Measurements from ENCODE around the gene RCOR3.

DNA sequence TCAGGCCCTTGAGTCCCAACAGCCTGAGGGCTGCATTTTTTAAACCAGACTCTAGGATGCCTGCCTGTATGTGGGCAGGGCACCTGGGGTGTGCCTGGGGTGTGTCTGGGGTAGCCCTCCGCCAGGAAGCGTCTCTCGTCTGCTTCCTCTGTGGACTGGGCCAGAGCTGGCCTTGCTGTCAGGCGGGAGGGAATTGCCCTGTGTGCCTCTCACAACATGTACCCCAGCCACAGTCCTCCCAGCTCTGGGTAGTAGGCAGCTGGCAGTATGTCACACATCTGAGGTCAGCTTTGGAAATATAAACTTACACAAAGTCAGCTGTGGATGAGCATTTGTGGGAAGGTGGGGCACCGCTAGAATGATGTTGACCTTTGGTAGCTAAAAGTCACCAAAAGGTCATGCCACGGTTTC lies 80.5 kb downstream of the RCOR3 start:
- TF ChIP-seq, protein P1, sequence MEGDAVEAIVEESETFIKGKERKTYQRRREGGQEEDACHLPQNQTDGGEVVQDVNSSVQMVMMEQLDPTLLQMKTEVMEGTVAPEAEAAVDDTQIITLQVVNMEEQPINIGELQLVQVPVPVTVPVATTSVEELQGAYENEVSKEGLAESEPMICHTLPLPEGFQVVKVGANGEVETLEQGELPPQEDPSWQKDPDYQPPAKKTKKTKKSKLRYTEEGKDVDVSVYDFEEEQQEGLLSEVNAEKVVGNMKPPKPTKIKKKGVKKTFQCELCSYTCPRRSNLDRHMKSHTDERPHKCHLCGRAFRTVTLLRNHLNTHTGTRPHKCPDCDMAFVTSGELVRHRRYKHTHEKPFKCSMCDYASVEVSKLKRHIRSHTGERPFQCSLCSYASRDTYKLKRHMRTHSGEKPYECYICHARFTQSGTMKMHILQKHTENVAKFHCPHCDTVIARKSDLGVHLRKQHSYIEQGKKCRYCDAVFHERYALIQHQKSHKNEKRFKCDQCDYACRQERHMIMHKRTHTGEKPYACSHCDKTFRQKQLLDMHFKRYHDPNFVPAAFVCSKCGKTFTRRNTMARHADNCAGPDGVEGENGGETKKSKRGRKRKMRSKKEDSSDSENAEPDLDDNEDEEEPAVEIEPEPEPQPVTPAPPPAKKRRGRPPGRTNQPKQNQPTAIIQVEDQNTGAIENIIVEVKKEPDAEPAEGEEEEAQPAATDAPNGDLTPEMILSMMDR (conservative IDR thresholded peaks at IDR 0.05; ENCODE audit: low read depth, low read length), result no peak
- no peak for TF ChIP-seq EZH2 (IDR thresholded peaks at IDR 0.05; ENCODE audit: low read length, unreplicated experiment)

All from PC-3 (cell line).